Mucosa of descending colon (tissue), 3 donors: ENCODE results near the gene GTF3C5. TPM values are rescaled to one million over a fixed set of nuclear protein-coding genes. Genes with fewer than 3 reads are reported as not detected.

Experiments used
- ATAC-seq: fragments of 200-7000 bp; cut with Tn5 transposase; one replicate; pipeline ENCODE4 v1.9.1; 2020; ENCODE audit warnings: mild to moderate bottlenecking, moderate library complexity
- DNase-seq, 3 donors: peaks; one replicate each; pipeline ENCODE4 v3.0.0-alpha.2; 2020
- H3K36me3 ChIP-seq: fragments of 200-600 bp; one replicate; pipeline ENCODE4 v1.8.0; 2021; ENCODE audit warnings: low read depth, mild to moderate bottlenecking
- H3K4me1 ChIP-seq: fragments of 200-600 bp; one replicate; pipeline ENCODE4 v1.8.0; 2021; ENCODE audit warnings: low read depth, mild to moderate bottlenecking
- H3K4me3 ChIP-seq: fragments of 200-600 bp; one replicate; pipeline ENCODE4 v1.8.0; 2021; ENCODE audit warnings: mild to moderate bottlenecking
- H3K9me3 ChIP-seq: fragments of 200-600 bp; one replicate; pipeline ENCODE4 v1.8.0; 2021; ENCODE audit warnings: mild to moderate bottlenecking
- intact Hi-C, 2 donors: fragments of 100-400 bp; cut with DNase I in 1 of 2; cut with micrococcal nuclease in 1 of 2; formaldehyde crosslinking; loops; one replicate each; pipeline versions ENCODE4 v1.11.0 to v1.11.1; 2022; cut with DNase I, micrococcal nuclease
- total RNA-seq, 3 donors: library from RNA; stranded (reverse); fragmentation: NEBNext Ultra II Directional in 2 of 3; extraction: Animal tissue kit (Norgen Biotek cat#: 25700) in 2 of 3; gene quantifications; one replicate each; pipeline versions ENCODE4 v1.2.1 to v1.2.4, GENCODE V29; 2021 to 2023
- TF ChIP-seq, protein P1 (sequence below): fragments of 200-600 bp; IDR thresholded peaks from one replicate; pipeline ENCODE4 v1.8.0; 2022; ENCODE audit warnings: antibody characterized with exemption, mild to moderate bottlenecking
- donor health status: DM: no; HTN: no; CAD: no; lungs with moderate emphysema.
- donor health status: DM: no; HTN: no; CAD: no.
- donor health status: DM: no; HTN: yes; CAD: no.

Gene GTF3C5
- total RNA-seq, 3 donors from 2014 or later, result 45.8 to 53.6 (median 52.2) TPM

- DNase-seq, result no peak
- intact Hi-C loops, result no loop called here
- H3K4me1 ChIP-seq, result no peaks in the 10 kb centered on the region
- TF ChIP-seq, protein P1, sequence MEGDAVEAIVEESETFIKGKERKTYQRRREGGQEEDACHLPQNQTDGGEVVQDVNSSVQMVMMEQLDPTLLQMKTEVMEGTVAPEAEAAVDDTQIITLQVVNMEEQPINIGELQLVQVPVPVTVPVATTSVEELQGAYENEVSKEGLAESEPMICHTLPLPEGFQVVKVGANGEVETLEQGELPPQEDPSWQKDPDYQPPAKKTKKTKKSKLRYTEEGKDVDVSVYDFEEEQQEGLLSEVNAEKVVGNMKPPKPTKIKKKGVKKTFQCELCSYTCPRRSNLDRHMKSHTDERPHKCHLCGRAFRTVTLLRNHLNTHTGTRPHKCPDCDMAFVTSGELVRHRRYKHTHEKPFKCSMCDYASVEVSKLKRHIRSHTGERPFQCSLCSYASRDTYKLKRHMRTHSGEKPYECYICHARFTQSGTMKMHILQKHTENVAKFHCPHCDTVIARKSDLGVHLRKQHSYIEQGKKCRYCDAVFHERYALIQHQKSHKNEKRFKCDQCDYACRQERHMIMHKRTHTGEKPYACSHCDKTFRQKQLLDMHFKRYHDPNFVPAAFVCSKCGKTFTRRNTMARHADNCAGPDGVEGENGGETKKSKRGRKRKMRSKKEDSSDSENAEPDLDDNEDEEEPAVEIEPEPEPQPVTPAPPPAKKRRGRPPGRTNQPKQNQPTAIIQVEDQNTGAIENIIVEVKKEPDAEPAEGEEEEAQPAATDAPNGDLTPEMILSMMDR, result no peak
- peaks cover 19% of the 10 kb centered on the region for H3K36me3 ChIP-seq
- no peak for ATAC-seq
- H3K4me3 ChIP-seq, result no peak overlapping the region
- H3K9me3 ChIP-seq, result no peaks in the 10 kb centered on the region
Measured at GRCh38 chr9:133057006-133057405, 26.2 kb downstream of the GTF3C5 start.

DNA sequence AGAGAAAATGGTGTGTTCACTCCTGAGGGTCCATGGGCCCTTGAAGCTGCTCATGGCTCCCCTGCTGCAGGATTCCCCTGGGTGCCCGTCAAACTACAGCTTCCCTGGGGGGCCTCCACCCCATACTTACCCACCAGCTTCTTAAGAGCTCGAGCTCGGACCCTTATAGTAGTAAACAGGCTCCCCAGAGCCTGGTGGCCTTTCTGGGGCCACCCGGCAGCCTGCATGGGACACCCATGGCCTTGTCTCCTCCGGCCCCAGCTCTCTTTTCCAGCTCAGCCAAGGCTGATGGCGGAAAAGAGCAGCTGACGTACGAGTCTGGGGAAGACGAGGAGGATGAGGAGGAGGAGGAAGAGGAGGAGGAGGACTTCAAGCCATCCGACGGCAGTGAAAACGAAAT lies 26.8 kb downstream of the GTF3C5 start:
- no peak for DNase-seq
- intact Hi-C loops, result no loop called here
- Histone ChIP-seq H3K9me3 (no peaks in the 10 kb centered on the region), H3K4me3 (no peak overlapping the region), H3K4me1 (no peaks in the 10 kb centered on the region), H3K36me3 (peaks cover 19% of the 10 kb centered on the region)
- TF ChIP-seq, protein P1, result no peak
- no peak for ATAC-seq

DNA sequence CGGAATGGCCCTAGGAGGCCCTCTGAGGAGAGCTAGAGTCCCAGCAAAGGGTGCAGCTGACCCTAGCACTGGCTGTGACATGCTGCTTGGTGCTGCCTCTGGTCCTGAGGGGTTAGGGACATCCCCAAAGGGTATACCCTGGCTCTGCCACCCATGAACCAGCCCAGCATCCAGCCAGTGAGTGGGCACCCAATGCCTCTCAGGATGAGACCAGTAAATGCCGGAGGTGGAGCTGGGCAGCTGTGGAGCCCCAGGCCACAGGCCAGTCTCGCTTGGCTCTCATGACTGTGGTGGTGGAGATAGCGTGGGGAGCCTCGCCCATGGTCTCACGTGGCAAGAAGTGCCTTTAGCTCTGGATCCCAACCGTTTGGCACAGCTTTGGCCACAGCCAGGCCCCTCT lies 27.3 kb downstream of the GTF3C5 start:
- DNase-seq (no peak), ATAC-seq (no peak)
- Histone ChIP-seq H3K4me3 (no peak overlapping the region), H3K4me1 (no peaks in the 10 kb centered on the region), H3K36me3 (peaks cover 19% of the 10 kb centered on the region), H3K9me3 (no peaks in the 10 kb centered on the region)
- intact Hi-C loops, result no loop called here
- TF ChIP-seq, protein P1, result no peak

- intact Hi-C loops, result no loop called here
- Histone ChIP-seq H3K4me3 (no peak overlapping the region), H3K4me1 (no peaks in the 10 kb centered on the region), H3K36me3 (peaks cover 14% of the 10 kb centered on the region), H3K9me3 (no peaks in the 10 kb centered on the region)
- DNase-seq (no peak), ATAC-seq (no peak)
- TF ChIP-seq, protein P1, result no peak
Measured at GRCh38 chr9:133058550-133059320, 27.9 kb downstream of the GTF3C5 start.

- Histone ChIP-seq H3K4me3 (no peak overlapping the region), H3K36me3 (peaks cover 5% of the 10 kb centered on the region), H3K9me3 (no peaks in the 10 kb centered on the region), H3K4me1 (no peaks in the 10 kb centered on the region)
- ATAC-seq (no peak), DNase-seq (no peak)
- TF ChIP-seq, protein P1, result no peak
- intact Hi-C loops, result no loop called here
Measured at GRCh38 chr9:133059623-133060022, 28.8 kb downstream of the GTF3C5 start.
